ENCODE measurements around the gene USP6NL. TPM values are rescaled to one million over a fixed set of nuclear protein-coding genes. Genes with fewer than 3 reads are reported as not detected.
A peak's percentile ranks its signal among the peaks of the same experiment; 100 is the strongest.

The USP6NL gene
- total and polyA plus RNA-seq, 9 of the 15 experiments (the other 6 are each of a cell fraction or from before 2014, with no cell fraction given) = 3.2 to 26.6 (median 19.8) TPM

DNA sequence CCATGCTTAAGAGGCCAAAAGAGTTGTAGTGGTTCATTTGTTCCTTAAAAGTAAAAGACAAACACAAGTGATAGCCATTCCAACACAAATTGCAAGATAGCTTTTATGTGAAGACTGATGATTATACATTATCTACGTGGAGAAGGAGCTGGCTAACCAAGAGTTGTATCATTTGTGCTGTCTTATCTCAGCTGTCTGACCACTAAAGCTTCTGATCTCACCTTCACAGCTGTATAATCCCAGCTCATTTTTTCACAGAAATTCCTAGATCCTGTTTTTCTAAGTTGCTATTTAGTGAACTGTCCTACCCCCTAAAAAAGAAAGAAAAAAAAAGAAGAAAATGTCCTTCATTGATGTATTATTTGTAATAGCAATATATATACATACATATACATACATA is 9.8 kb downstream of the USP6NL start:
- Histone ChIP-seq H3K4me3 (no peak overlapping the region), H3K79me2 (ENCODE audit: control insufficient read depth, insufficient read depth, low read length) (peaks cover 100% of the 10 kb centered on the region), H2AFZ (ENCODE audit: low read depth, low read length) (no peak overlapping the region), H3K4me2 (ENCODE audit: insufficient read depth, low read length) (peak overlapping the region; percentile 58; the same call in 1 of the 2 replicates), H3K9ac (ENCODE audit: insufficient read depth in 1 of 2, low read depth in 2 of 2, low read length in 2 of 2) (peak overlapping the region in 1 of 2 experiments; percentile 26; a peak in 1 of 4 replicates), H3K27ac (ENCODE audit: extremely low read depth, low read depth, low read length) (peak overlapping the region; percentile 42; the same call in 1 of the 3 replicates), H3K27me3 (ENCODE audit: control insufficient read depth in 2 of 2, insufficient read depth in 2 of 2, low read length in 2 of 2) (no peaks in the 10 kb centered on the region), H4K20me1 (replicated peaks; ENCODE audit: control insufficient read depth, insufficient read depth, low read length) (no peaks in the 10 kb centered on the region), H3K36me3 (ENCODE audit: control insufficient read depth, insufficient read depth, low read length) (peaks cover 10% of the 10 kb centered on the region; the same call in 1 of the 3 replicates), H3K9me1 (ENCODE audit: control insufficient read depth, insufficient read depth, low read length) (no peaks in the 10 kb centered on the region), H3K9me3 (replicated peaks; ENCODE audit: control insufficient read depth, insufficient read depth, low read depth, low read length) (no peaks in the 10 kb centered on the region), H3K4me1 (replicated peaks in 1 of 2; ENCODE audit: control insufficient read depth in 2 of 2, insufficient read depth in 2 of 2, low read length in 2 of 2) (peaks cover 21 to 56% of the 10 kb centered on the region in 2 experiments)
- DNase-seq (ENCODE audit: extremely low read depth in 1 of 4, low spot score in 3 of 4) (peak in 2 of 4 experiments; percentile 45 to 69), FAIRE-seq (peak; percentile 70), ATAC-seq (peak; percentile 36)
- no TSS peak for BruUV-seq (replicated peaks)
- 0% methylated on average over 1 of the region's 1 CpG for WGBS (ENCODE audit: insufficient coverage, low coverage, missing lambda C conversion rate)
- intact Hi-C loops (cut with micrococcal nuclease) = no loop called here
- in situ Hi-C loops (cut with MboI) = no loop called here
- POLR2A ChIA-PET = interaction anchor here (0.8 to 3.8 kb wide), 5 partner anchors 8 to 52 kb away, joined by 3 to 24 read pairs (median 8); partner anchors contain the start of gene USP6NL
- CTCF ChIA-PET (ENCODE audit: low intra/inter-chr PET ratio) = no interaction called here
- TF ChIP-seq HDAC2 (IDR thresholded peaks at IDR 0.05) = peak; percentile 45; the same call in 1 of the 2 replicates
- TF ChIP-seq POLR2AphosphoS5 (IDR thresholded peaks at IDR 0.05; ENCODE audit: control insufficient read depth, insufficient read depth, low read depth, low read length) = peak; percentile 56; the same call in 1 of the 2 replicates
- no peak for TF ChIP-seq ZNF143 (CRISPR knock-in tag; IDR thresholded peaks at IDR 0.05)
- TF ChIP-seq, protein P1, sequence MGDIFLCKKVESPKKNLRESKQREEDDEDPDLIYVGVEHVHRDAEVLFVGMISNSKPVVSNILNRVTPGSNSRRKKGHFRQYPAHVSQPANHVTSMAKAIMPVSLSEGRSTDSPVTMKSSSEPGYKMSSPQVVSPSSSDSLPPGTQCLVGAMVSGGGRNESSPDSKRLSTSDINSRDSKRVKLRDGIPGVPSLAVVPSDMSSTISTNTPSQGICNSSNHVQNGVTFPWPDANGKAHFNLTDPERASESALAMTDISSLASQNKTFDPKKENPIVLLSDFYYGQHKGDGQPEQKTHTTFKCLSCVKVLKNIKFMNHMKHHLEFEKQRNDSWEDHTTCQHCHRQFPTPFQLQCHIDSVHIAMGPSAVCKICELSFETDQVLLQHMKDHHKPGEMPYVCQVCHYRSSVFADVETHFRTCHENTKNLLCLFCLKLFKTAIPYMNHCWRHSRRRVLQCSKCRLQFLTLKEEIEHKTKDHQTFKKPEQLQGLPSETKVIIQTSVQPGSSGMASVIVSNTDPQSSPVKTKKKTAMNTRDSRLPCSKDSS (IDR thresholded peaks at IDR 0.05; ENCODE audit: low read depth, partially characterized antibody) = no peak
- TF ChIP-seq TEAD4 (IDR thresholded peaks at IDR 0.05; ENCODE audit: low read length) = peak; percentile 93
- no peak for TF ChIP-seq TEAD4 (CRISPR knock-in tag; IDR thresholded peaks at IDR 0.05; ENCODE audit: borderline replicate concordance)
- TF ChIP-seq SMARCB1 (IDR thresholded peaks at IDR 0.05; ENCODE audit: insufficient read length, low read depth) = peak; percentile 58
- TF ChIP-seq, protein P2, sequence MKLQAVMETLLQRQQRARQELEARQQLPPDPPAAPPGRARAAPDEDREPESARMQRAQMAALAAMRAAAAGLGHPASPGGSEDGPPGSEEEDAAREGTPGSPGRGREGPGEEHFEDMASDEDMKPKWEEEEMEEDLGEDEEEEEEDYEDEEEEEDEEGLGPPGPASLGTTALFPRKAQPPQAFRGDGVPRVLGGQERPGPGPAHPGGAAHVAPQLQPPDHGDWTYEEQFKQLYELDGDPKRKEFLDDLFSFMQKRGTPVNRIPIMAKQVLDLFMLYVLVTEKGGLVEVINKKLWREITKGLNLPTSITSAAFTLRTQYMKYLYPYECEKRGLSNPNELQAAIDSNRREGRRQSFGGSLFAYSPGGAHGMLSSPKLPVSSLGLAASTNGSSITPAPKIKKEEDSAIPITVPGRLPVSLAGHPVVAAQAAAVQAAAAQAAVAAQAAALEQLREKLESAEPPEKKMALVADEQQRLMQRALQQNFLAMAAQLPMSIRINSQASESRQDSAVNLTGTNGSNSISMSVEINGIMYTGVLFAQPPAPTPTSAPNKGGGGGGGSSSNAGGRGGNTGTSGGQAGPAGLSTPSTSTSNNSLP (IDR thresholded peaks at IDR 0.05; ENCODE audit: borderline replicate concordance, low read depth, low read length) = peak; percentile 83
- peak; percentile 53; the same call in 1 of the 2 replicates for TF ChIP-seq ADNP (tag; IDR thresholded peaks at IDR 0.05)
- peak; percentile 75 for TF ChIP-seq FOXM1 (IDR thresholded peaks at IDR 0.05; ENCODE audit: low read depth)
- TF ChIP-seq FOXM1 (CRISPR knock-in tag; IDR thresholded peaks at IDR 0.05; ENCODE audit: low read depth) = no peak
- TF ChIP-seq CCNT2 (IDR thresholded peaks at IDR 0.05; ENCODE audit: borderline replicate concordance, extremely low read depth, insufficient read length, low read depth, low read length) = peak; percentile 96
- peak; percentile 64; the same call in 1 of the 2 replicates for TF ChIP-seq CC2D1A (IDR thresholded peaks at IDR 0.05)
- TF ChIP-seq MTA2 (IDR thresholded peaks at IDR 0.05; ENCODE audit: low read depth) = peak; percentile 78
- 0 out of 2 replicates have a peak, but pooled peaks have one; percentile 49 for TF ChIP-seq SMARCA5 (IDR thresholded peaks at IDR 0.05)
- peak; percentile 40; the same call in 1 of the 2 replicates for TF ChIP-seq CTBP1 (IDR thresholded peaks at IDR 0.05; ENCODE audit: borderline replicate concordance)
- TF ChIP-seq, protein P3, sequence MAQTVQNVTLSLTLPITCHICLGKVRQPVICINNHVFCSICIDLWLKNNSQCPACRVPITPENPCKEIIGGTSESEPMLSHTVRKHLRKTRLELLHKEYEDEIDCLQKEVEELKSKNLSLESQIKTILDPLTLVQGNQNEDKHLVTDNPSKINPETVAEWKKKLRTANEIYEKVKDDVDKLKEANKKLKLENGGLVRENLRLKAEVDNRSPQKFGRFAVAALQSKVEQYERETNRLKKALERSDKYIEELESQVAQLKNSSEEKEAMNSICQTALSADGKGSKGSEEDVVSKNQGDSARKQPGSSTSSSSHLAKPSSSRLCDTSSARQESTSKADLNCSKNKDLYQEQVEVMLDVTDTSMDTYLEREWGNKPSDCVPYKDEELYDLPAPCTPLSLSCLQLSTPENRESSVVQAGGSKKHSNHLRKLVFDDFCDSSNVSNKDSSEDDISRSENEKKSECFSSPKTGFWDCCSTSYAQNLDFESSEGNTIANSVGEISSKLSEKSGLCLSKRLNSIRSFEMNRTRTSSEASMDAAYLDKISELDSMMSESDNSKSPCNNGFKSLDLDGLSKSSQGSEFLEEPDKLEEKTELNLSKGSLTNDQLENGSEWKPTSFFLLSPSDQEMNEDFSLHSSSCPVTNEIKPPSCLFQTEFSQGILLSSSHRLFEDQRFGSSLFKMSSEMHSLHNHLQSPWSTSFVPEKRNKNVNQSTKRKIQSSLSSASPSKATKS (CRISPR knock-in tag; IDR thresholded peaks at IDR 0.05) = no peak
- peak; percentile 86 for TF ChIP-seq TCF3 (CRISPR knock-in tag; IDR thresholded peaks at IDR 0.05)
- TF ChIP-seq CREM (IDR thresholded peaks at IDR 0.05; ENCODE audit: low read depth) = peak; percentile 37; the same call in 1 of the 2 replicates
